HCT116 (cell line): ENCODE data around the gene EIPR1. TPM values are rescaled to one million over a fixed set of nuclear protein-coding genes. Genes with fewer than 3 reads are reported as not detected.

ENCODE experiments used
- ATAC-seq: fragments of 200-7000 bp; cut with Tn5 transposase; 2 replicates; pipeline ENCODE4 v1.9.1; 2020; ENCODE audit warnings: mild to moderate bottlenecking, moderate library complexity
- BruUV-seq: library from RNA; stranded (reverse); fragments of 400-500 nt; replicated peaks from 2 replicates; lab custom pipeline; 2021; lab: Mats Ljungman, UMichigan
- CTCF ChIA-PET: fragments of 300-600 bp; sonication (Branson Sonifier 250); formaldehyde crosslinking; loops from one replicate; lab custom pipeline; 2021; ENCODE audit warnings: antibody characterized with exemption; lab: Charles Lee
- POLR2A ChIA-PET: fragments of 300-600, 350-600 bp; sonication (Branson Sonifier 250); formaldehyde crosslinking; loops from one replicate; lab custom pipeline; 2021; ENCODE audit warnings: antibody characterized with exemption; lab: Charles Lee
- RAD21 ChIA-PET, 2 experiments: fragments of 300-600 bp; sonication (Branson Sonifier 250); formaldehyde crosslinking; loops; one replicate each; lab custom pipeline; 2023; ENCODE audit warnings: low total read pairs in 2 of 2; ENCODE audit not compliant: uncharacterized antibody in 2 of 2, unreplicated experiment in 2 of 2, low non-redundant PET in 1 of 2; lab: Charles Lee
- DNase-seq: peaks from one replicate; pipeline ENCODE4 v3.0.0-alpha.2; 2010; ENCODE audit warnings: low read depth, low spot score
- H2AFZ ChIP-seq: fragments of 200-600 bp; shearing (Covaris generic), sonication (generic); 2 replicates; pipeline ENCODE4 v1.6.1; 2017; ENCODE audit warnings: low read depth, mixed run types, mixed read lengths, antibody characterized with exemption, low read length; ENCODE audit not compliant: poor library complexity, severe bottlenecking
- H3K27ac ChIP-seq: 2 replicates; pipeline ENCODE4 v1.5.1; 2012; ENCODE audit warnings: low read depth, low read length
- H3K27me3 ChIP-seq: fragments of 200-600 bp; sonication (generic); 2 replicates; pipeline ENCODE4 v1.6.1; 2016; ENCODE audit warnings: mixed run types, low read length, mixed read lengths; ENCODE audit not compliant: insufficient read depth
- H3K36me3 ChIP-seq, 2 experiments: fragments of 200-500 bp in 1 of 2; fragments of 200-600 bp in 1 of 2; sonication (Bioruptor generic) in 1 of 2; sonication (generic) in 1 of 2; 2 replicates each; pipeline versions ENCODE4 v1.5.1 to v1.6.1; 2014 to 2016; ENCODE audit warnings: low read length in 2 of 2, inconsistent platforms in 1 of 2, mixed read lengths in 1 of 2, mixed run types in 1 of 2; ENCODE audit not compliant: insufficient read depth in 2 of 2, control insufficient read depth in 1 of 2
- H3K4me1 ChIP-seq, 2 experiments: fragments of 200-600 bp in 1 of 2; sonication (generic) in 1 of 2; 2 replicates each; pipeline versions ENCODE4 v1.5.1 to v1.6.1; 2012 to 2017; ENCODE audit warnings: low read length in 2 of 2, inconsistent platforms in 1 of 2, mild to moderate bottlenecking in 1 of 2, mixed read lengths in 1 of 2, mixed run types in 1 of 2, moderate library complexity in 1 of 2; ENCODE audit not compliant: insufficient read depth in 2 of 2, control insufficient read depth in 1 of 2
- H3K4me2 ChIP-seq: fragments of 200-600 bp; sonication (generic); 2 replicates; pipeline ENCODE4 v1.6.1; 2017; ENCODE audit warnings: mixed run types, low read length, mixed read lengths
- H3K4me3 ChIP-seq, 2 experiments: fragments of 200-600 bp in 1 of 2; sonication (generic) in 1 of 2; replicated peaks in 1 of 2; 2 replicates each; pipeline ENCODE4 v1.5.1; 2011 to 2016; ENCODE audit warnings: low read length in 2 of 2, control low read depth in 1 of 2, low read depth in 1 of 2, mild to moderate bottlenecking in 1 of 2, mixed read lengths in 1 of 2, mixed run types in 1 of 2
- H3K79me2 ChIP-seq: fragments of 200-600 bp; sonication (generic); 2 replicates; pipeline ENCODE4 v1.6.1; 2017; ENCODE audit warnings: mild to moderate bottlenecking, mixed run types, low read length, moderate library complexity, mixed read lengths; ENCODE audit not compliant: insufficient read depth
- H3K9ac ChIP-seq: fragments of 200-600 bp; sonication (generic); 2 replicates; pipeline ENCODE4 v1.6.1; 2016; ENCODE audit warnings: low read length, mixed read lengths
- H3K9me2 ChIP-seq: fragments of 200-600 bp; sonication (generic), shearing (Covaris generic); 2 replicates; pipeline ENCODE4 v1.6.1; 2017; ENCODE audit warnings: mixed run types, mild to moderate bottlenecking, moderate library complexity; ENCODE audit not compliant: insufficient read depth
- H3K9me3 ChIP-seq, 2 experiments: fragments of 200-500 bp in 1 of 2; fragments of 200-600 bp in 1 of 2; sonication (Bioruptor generic) in 1 of 2; sonication (generic) in 1 of 2; 2 replicates each; pipeline ENCODE4 v1.6.1; 2014 to 2017; ENCODE audit warnings: low read length in 2 of 2, mixed read lengths in 2 of 2, inconsistent platforms in 1 of 2, low read depth in 1 of 2, mild to moderate bottlenecking in 1 of 2, mixed run types in 1 of 2, moderate library complexity in 1 of 2; ENCODE audit not compliant: control insufficient read depth in 1 of 2, insufficient read depth in 1 of 2
- H4K20me1 ChIP-seq: fragments of 200-600 bp; sonication (generic), shearing (Covaris generic); 2 replicates; pipeline ENCODE4 v1.6.1; 2017; ENCODE audit warnings: mixed run types, mild to moderate bottlenecking, moderate library complexity; ENCODE audit not compliant: insufficient read depth
- CBX3 ChIP-seq: IDR thresholded peaks from 2 replicates; pipeline ENCODE4 v1.6.1; 2012; ENCODE audit warnings: low read depth
- CEBPB ChIP-seq: IDR thresholded peaks from 2 replicates; pipeline ENCODE4 v1.6.1; 2012; ENCODE audit warnings: low read depth
- EGR1 ChIP-seq: IDR thresholded peaks from 2 replicates; pipeline ENCODE4 v1.6.1; 2012; ENCODE audit warnings: low read depth
- EZH2 ChIP-seq: fragments of 200-600 bp; sonication (generic); IDR thresholded peaks from 2 replicates; pipeline ENCODE4 v1.6.1; 2017; ENCODE audit warnings: antibody characterized with exemption, mixed run types
- EZH2phosphoT487 ChIP-seq: fragments of 200-600 bp; IDR thresholded peaks from 2 replicates; pipeline ENCODE4 v1.6.1; 2018; ENCODE audit warnings: antibody characterized with exemption, borderline replicate concordance
- FOSL1 ChIP-seq: IDR thresholded peaks from 2 replicates; pipeline ENCODE4 v1.6.1; 2012; ENCODE audit warnings: low read depth
- JUND ChIP-seq: IDR thresholded peaks from 2 replicates; pipeline ENCODE4 v1.6.1; 2012
- POLR2A ChIP-seq: IDR thresholded peaks from 2 replicates; pipeline ENCODE4 v1.7.0; 2011; ENCODE audit warnings: borderline replicate concordance; ENCODE audit not compliant: insufficient read depth, insufficient read length; ENCODE audit errors: extremely low read depth
- RAD21 ChIP-seq: IDR thresholded peaks from 2 replicates; pipeline ENCODE4 v1.6.1; 2012; ENCODE audit warnings: low read depth, mild to moderate bottlenecking
- SIN3A ChIP-seq: IDR thresholded peaks from 2 replicates; pipeline ENCODE4 v1.6.1; 2012; ENCODE audit warnings: low read depth
- SP1 ChIP-seq: IDR thresholded peaks from 2 replicates; pipeline ENCODE4 v1.6.1; 2012; ENCODE audit warnings: low read depth
- SRF ChIP-seq: IDR thresholded peaks from 2 replicates; pipeline ENCODE4 v1.6.1; 2012; ENCODE audit warnings: low read depth
- TCF7L2 ChIP-seq: IDR thresholded peaks from 2 replicates; pipeline ENCODE4 v1.7.0; 2011; ENCODE audit warnings: borderline replicate concordance, inconsistent platforms; ENCODE audit not compliant: insufficient read depth, insufficient read length; ENCODE audit errors: extremely low read depth
- YY1 ChIP-seq: IDR thresholded peaks from 2 replicates; pipeline ENCODE4 v1.6.1; 2011; ENCODE audit warnings: low read length, low read depth, moderate library complexity, mild to moderate bottlenecking; ENCODE audit not compliant: insufficient replicate concordance; ENCODE audit errors: extremely low read depth
- ZFX ChIP-seq: fragments of 450-650 bp; IDR thresholded peaks from 2 replicates; pipeline ENCODE4 v1.6.1; 2017
- intact Hi-C: fragments of 100-400 bp; cut with micrococcal nuclease; formaldehyde crosslinking; loops from 2 replicates; pipeline ENCODE4 v1.10.0; 2022
- total RNA-seq: library from RNA; stranded (reverse); gene quantifications from one replicate; pipeline ENCODE4 v1.2.1, GENCODE V29; 2021; ENCODE audit not compliant: unreplicated experiment
- TF ChIP-seq, protein P1 (sequence below): IDR thresholded peaks from 2 replicates; pipeline ENCODE4 v1.6.1; 2012
- TF ChIP-seq, protein P2 (sequence below), 3 experiments: fragments of 200-600 bp in 1 of 3; sonication (generic) in 1 of 3; IDR thresholded peaks in 2 of 3; conservative IDR thresholded peaks in 1 of 3; 2 replicates each; pipeline ENCODE4 v1.5.1; 2012 to 2017; ENCODE audit warnings: low read depth in 2 of 3, low read length in 2 of 3, antibody characterized with exemption in 1 of 3, borderline replicate concordance in 1 of 3, control low read depth in 1 of 3, mild to moderate bottlenecking in 1 of 3, mixed read lengths in 1 of 3, mixed run types in 1 of 3, moderate library complexity in 1 of 3; ENCODE audit not compliant: insufficient read depth in 1 of 3

Gene EIPR1
- total RNA-seq, 1 experiment from 2014 or later: 36.9 TPM

DNA sequence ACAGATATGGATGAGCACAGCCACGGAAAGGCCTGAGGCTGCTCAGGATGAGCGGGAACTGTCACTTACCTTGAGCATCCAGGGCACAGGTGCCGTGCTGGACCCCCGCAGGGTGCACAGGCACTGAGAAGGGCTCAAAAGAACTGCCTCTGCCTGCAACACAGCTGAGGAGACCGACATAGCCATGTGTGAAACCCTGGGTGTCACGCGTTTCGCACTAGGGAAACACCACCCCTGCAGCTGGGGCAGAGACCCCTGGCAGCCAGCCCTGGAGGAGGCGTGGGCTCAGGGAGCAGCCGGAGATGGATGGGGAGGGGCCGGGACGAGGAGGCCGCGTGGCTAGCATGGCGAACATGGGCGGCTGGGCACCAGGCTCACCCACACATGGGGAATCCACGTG is 228.9 kb downstream of the EIPR1 start:
- H3K27ac ChIP-seq: no peak overlapping the region
- no peaks in the 10 kb centered on the region for H4K20me1 ChIP-seq
- no peaks in the 10 kb centered on the region for H3K27me3 ChIP-seq
- TF ChIP-seq YY1 (no peak), SRF (no peak), TCF7L2 (no peak), CBX3 (no peak), POLR2A (no peak)
- H3K9ac ChIP-seq: no peak overlapping the region
- POLR2A ChIA-PET: no interaction called here
- H3K9me3 ChIP-seq: no peaks in the 10 kb centered on the region
- CTCF ChIA-PET: no interaction called here
- H3K9me2 ChIP-seq: no peaks in the 10 kb centered on the region
- BruUV-seq: no TSS peak
- DNase-seq (no peak), ATAC-seq (no peak)
- intact Hi-C loops: no loop called here
- no peak overlapping the region for H3K4me2 ChIP-seq
- no peaks in the 10 kb centered on the region for H3K36me3 ChIP-seq
- H3K4me1 ChIP-seq: peaks cover 0 to 4% of the 10 kb centered on the region in 2 experiments; a peak in 1 of 4 replicates
- no peak overlapping the region for H3K4me3 ChIP-seq
- H3K79me2 ChIP-seq: no peaks in the 10 kb centered on the region
- RAD21 ChIA-PET: no interaction called here
- no peak overlapping the region for H2AFZ ChIP-seq

DNA sequence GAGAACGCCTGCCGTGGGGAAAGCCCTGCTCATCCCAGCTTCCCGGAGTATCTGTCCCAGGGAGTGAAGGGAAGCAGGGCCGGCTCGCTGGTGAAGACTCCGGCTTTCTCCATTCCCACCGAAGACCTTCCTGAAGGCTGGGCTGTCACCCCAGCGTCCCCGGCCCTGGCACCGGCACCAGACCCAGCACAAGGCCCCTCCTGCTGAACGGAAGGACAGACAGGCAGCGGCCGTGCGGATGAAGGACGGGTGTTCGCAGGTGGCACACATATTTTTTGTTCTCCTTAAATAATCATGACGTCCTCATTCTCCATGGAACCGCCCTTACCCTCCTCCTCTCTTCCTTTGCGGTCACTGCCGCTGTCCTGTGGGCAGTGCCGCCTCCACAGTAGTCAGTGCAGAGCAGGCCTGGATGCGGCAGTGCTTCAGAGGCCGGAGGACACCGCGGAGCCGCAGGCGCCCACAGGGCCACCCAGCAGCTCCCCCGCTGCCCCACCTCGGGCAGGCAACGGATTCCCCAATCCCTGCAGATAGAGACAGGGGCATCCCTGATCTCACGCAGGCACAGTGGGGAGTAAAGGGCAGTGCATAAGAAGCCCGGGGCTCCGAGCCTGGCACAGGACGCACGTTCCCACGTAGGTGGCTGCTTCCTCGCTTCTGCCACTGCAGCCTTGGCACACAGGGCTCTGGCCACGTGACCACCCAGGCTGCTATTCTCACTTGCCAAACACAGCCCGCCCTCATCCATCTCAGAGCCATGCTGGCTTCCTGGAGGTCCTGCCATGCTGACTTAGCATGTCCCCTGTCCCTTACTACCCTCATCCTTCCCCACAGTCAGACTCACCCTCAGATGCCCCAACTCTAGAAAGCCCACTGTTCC is 229.7 kb downstream of the EIPR1 start:
- ChIA-PET RAD21 (no interaction called here), CTCF (no interaction called here), POLR2A (no interaction called here)
- no peaks in the 10 kb centered on the region for H4K20me1 ChIP-seq
- no peaks in the 10 kb centered on the region for H3K9me2 ChIP-seq
- no TSS peak for BruUV-seq
- H3K9ac ChIP-seq: no peak overlapping the region
- H3K27me3 ChIP-seq: no peaks in the 10 kb centered on the region
- no peak for ATAC-seq
- H3K4me1 ChIP-seq: peaks cover 0 to 4% of the 10 kb centered on the region in 2 experiments; a peak in 1 of 4 replicates
- H3K79me2 ChIP-seq: no peaks in the 10 kb centered on the region
- H3K4me3 ChIP-seq: no peak overlapping the region
- no peaks in the 10 kb centered on the region for H3K9me3 ChIP-seq
- no peak overlapping the region for H3K27ac ChIP-seq
- H2AFZ ChIP-seq: no peak overlapping the region
- no peak for DNase-seq
- no peak overlapping the region for H3K4me2 ChIP-seq
- no peaks in the 10 kb centered on the region for H3K36me3 ChIP-seq
- intact Hi-C loops: no loop called here
- no peak for TF ChIP-seq ZFX
- no peak for TF ChIP-seq SP1
- no peak for TF ChIP-seq EZH2
- TF ChIP-seq RAD21: no peak
- TF ChIP-seq SIN3A: no peak
- TF ChIP-seq FOSL1: no peak
- TF ChIP-seq EZH2phosphoT487: no peak
- TF ChIP-seq, protein P1, sequence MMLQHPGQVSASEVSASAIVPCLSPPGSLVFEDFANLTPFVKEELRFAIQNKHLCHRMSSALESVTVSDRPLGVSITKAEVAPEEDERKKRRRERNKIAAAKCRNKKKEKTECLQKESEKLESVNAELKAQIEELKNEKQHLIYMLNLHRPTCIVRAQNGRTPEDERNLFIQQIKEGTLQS: no peak
- no peak for TF ChIP-seq EGR1
- TF ChIP-seq JUND: no peak
- no peak for TF ChIP-seq CEBPB
- TF ChIP-seq, protein P2, sequence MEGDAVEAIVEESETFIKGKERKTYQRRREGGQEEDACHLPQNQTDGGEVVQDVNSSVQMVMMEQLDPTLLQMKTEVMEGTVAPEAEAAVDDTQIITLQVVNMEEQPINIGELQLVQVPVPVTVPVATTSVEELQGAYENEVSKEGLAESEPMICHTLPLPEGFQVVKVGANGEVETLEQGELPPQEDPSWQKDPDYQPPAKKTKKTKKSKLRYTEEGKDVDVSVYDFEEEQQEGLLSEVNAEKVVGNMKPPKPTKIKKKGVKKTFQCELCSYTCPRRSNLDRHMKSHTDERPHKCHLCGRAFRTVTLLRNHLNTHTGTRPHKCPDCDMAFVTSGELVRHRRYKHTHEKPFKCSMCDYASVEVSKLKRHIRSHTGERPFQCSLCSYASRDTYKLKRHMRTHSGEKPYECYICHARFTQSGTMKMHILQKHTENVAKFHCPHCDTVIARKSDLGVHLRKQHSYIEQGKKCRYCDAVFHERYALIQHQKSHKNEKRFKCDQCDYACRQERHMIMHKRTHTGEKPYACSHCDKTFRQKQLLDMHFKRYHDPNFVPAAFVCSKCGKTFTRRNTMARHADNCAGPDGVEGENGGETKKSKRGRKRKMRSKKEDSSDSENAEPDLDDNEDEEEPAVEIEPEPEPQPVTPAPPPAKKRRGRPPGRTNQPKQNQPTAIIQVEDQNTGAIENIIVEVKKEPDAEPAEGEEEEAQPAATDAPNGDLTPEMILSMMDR (IDR thresholded peaks at IDR 0.05 in 2 of 3, conservative IDR thresholded peaks at IDR 0.05 in 1 of 3; ENCODE audit: borderline replicate concordance in 1 of 3, insufficient read depth in 1 of 3, low read depth in 2 of 3, low read length in 2 of 3): no peak
